GM12878 (cell line): ENCODE measurements around the gene TJP1.

Source experiments
- EGR1 ChIP-seq, 2 experiments: IDR thresholded peaks; 1 replicate in 1 of 2; 2 replicates in 1 of 2; pipeline ENCODE4 v1.6.1; 2011 to 2012; ENCODE audit warnings: low read depth in 2 of 2, low read length in 2 of 2, borderline replicate concordance in 1 of 2, mild to moderate bottlenecking in 1 of 2, moderate library complexity in 1 of 2
- NFXL1 ChIP-seq: fragments of 450-650 bp; IDR thresholded peaks from 2 replicates; pipeline ENCODE4 v1.6.1; 2017; ENCODE audit warnings: antibody characterized with exemption, mild to moderate bottlenecking, borderline replicate concordance
- POLR2A ChIP-seq: IDR thresholded peaks from 2 replicates; pipeline ENCODE4 v1.6.1; 2011; ENCODE audit warnings: low read depth, mild to moderate bottlenecking, low read length
- TCF12 ChIP-seq: IDR thresholded peaks from 2 replicates; pipeline ENCODE4 v1.6.1; 2011; ENCODE audit warnings: low read depth, mild to moderate bottlenecking, low read length
- YY1 ChIP-seq: IDR thresholded peaks from 2 replicates; pipeline ENCODE4 v1.6.1; 2011; ENCODE audit warnings: low read depth, mild to moderate bottlenecking, low read length
- TF ChIP-seq, protein P1 (sequence below): IDR thresholded peaks from 2 replicates; pipeline ENCODE4 v1.6.1; 2011; ENCODE audit warnings: borderline replicate concordance, low read depth, mild to moderate bottlenecking, moderate library complexity, low read length; ENCODE audit not compliant: insufficient read depth, poor library complexity, severe bottlenecking
- TF ChIP-seq, protein P2 (sequence below): fragments of 450-650 bp; IDR thresholded peaks from 2 replicates; pipeline ENCODE4 v1.6.1; 2017; ENCODE audit warnings: mild to moderate bottlenecking

DNA sequence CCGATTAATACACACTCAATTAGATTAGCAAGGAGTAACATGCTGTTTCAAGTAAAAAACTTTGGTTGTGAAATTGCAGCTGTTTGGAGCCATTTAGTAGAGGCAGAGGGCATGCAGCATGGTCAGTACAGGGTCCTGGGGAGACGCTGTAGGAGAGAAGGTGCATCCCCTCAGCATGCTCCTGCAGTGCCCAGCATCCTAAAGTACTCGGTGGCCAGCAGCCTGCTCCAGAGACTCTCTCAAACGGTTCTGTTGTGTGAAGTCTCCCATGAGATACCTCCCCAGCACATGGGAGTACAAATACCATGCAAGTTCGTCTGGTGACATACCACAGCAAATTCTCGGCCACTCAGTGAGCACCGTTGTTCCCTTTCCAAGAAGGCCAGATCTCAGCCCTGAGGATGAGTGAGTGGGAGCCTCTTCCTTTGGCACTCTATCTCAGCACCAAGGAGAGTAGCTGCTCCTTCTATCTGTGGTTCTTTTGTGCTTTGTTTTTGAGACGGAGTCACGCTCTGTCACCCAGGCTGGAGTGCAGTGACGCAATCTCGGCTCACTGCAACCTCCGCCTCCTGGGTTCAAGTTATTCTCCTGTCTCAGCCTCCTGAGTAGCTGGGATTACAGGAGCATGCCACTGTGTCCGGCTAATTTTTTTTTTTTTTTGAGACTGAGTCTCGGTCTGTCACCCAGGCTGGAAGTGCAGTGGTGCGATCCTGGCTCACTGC is 72.7 kb downstream of the TJP1 start:
- TF ChIP-seq, protein P1, sequence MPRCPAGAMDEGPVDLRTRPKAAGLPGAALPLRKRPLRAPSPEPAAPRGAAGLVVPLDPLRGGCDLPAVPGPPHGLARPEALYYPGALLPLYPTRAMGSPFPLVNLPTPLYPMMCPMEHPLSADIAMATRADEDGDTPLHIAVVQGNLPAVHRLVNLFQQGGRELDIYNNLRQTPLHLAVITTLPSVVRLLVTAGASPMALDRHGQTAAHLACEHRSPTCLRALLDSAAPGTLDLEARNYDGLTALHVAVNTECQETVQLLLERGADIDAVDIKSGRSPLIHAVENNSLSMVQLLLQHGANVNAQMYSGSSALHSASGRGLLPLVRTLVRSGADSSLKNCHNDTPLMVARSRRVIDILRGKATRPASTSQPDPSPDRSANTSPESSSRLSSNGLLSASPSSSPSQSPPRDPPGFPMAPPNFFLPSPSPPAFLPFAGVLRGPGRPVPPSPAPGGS: no peak
- TF ChIP-seq, protein P2, sequence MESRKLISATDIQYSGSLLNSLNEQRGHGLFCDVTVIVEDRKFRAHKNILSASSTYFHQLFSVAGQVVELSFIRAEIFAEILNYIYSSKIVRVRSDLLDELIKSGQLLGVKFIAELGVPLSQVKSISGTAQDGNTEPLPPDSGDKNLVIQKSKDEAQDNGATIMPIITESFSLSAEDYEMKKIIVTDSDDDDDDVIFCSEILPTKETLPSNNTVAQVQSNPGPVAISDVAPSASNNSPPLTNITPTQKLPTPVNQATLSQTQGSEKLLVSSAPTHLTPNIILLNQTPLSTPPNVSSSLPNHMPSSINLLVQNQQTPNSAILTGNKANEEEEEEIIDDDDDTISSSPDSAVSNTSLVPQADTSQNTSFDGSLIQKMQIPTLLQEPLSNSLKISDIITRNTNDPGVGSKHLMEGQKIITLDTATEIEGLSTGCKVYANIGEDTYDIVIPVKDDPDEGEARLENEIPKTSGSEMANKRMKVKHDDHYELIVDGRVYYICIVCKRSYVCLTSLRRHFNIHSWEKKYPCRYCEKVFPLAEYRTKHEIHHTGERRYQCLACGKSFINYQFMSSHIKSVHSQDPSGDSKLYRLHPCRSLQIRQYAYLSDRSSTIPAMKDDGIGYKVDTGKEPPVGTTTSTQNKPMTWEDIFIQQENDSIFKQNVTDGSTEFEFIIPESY: no peak
- TF ChIP-seq POLR2A (no peak), YY1 (no peak), EGR1 (IDR thresholded peaks at IDR 0.05; ENCODE audit: borderline replicate concordance in 1 of 2, low read depth in 2 of 2, low read length in 2 of 2) (no peak), TCF12 (no peak), NFXL1 (no peak)
